ENCODE results near the gene CALHM3. TPM values are rescaled to one million over a fixed set of nuclear protein-coding genes. Genes with fewer than 3 reads are reported as not detected.

Gene CALHM3
- polyA plus RNA-seq, 1 of the 3 experiments (the other 2 are of a cell fraction), result not detected

- CTCF ChIA-PET, result interaction anchor here (0.7 to 1.4 kb wide), 3 partner anchors 10 to 27 kb away, joined by 3 to 5 read pairs (median 5); partner anchors contain the start of gene CALHM2
These were observed 37.8 kb downstream of the CALHM3 start for GRCh38 chr10:103441206-103441605.

GRCh38 chr10:103440416-103440815, 38.6 kb downstream of the CALHM3 start:
- Histone ChIP-seq H3K9me3 (no peaks in the 10 kb centered on the region), H3K4me1 (ENCODE audit: control insufficient read depth in 1 of 2, insufficient read depth in 2 of 2, low read depth in 1 of 2, low read length in 1 of 2) (no peaks in the 10 kb centered on the region), H3K27me3 (ENCODE audit: insufficient read depth) (no peaks in the 10 kb centered on the region), H4K20me1 (ENCODE audit: insufficient read depth) (no peaks in the 10 kb centered on the region), H3F3A (replicated peaks; ENCODE audit: insufficient read depth) (no peaks in the 10 kb centered on the region), H2AFZ (ENCODE audit: low read depth) (no peak overlapping the region), H3K4me2 (no peak overlapping the region), H3K79me2 (ENCODE audit: insufficient read depth) (no peaks in the 10 kb centered on the region), H3K27ac (ENCODE audit: low read depth in 2 of 2, low read length in 1 of 2) (no peak overlapping the region), H3K36me3 (replicated peaks in 1 of 2; ENCODE audit: control insufficient read depth in 1 of 2, insufficient read depth in 2 of 2, low read length in 1 of 2) (peaks cover 50 to 86% of the 10 kb centered on the region in 2 experiments), H3K9ac (no peak overlapping the region), H3K4me3 (ENCODE audit: low read depth in 2 of 2, low read length in 1 of 2) (no peak overlapping the region), H3K9me2 (no peaks in the 10 kb centered on the region)
- 96% methylated on average over 14 of the region's 14 CpGs for WGBS (ENCODE audit: low lambda C conversion rate)
- DNase-seq, result no peak
- POLR2A ChIA-PET, result no interaction called here
- CTCF ChIA-PET, result no interaction called here
- TF ChIP-seq POLR2AphosphoS5 (IDR thresholded peaks at IDR 0.05; ENCODE audit: low read depth, low read length) (no peak), CTCF (IDR thresholded peaks at IDR 0.05) (no peak)

More at GRCh38 chr10:103441206-103441605, 37.8 kb downstream of the CALHM3 start:
- peaks cover 53 to 89% of the 10 kb centered on the region in 2 experiments for H3K36me3 ChIP-seq (replicated peaks in 1 of 2; ENCODE audit: control insufficient read depth in 1 of 2, insufficient read depth in 2 of 2, low read length in 1 of 2)
- H4K20me1 ChIP-seq (ENCODE audit: insufficient read depth), result no peaks in the 10 kb centered on the region
- H3K27me3 ChIP-seq (ENCODE audit: insufficient read depth), result no peaks in the 10 kb centered on the region
- TF ChIP-seq FOXM1 (IDR thresholded peaks at IDR 0.05; ENCODE audit: low read depth), result no peak
- TF ChIP-seq NFIC (IDR thresholded peaks at IDR 0.05; ENCODE audit: borderline replicate concordance), result no peak
- no peak for TF ChIP-seq EP300 (IDR thresholded peaks at IDR 0.05; ENCODE audit: borderline replicate concordance in 1 of 2, low read depth in 1 of 2, low read length in 1 of 2)
- no peak for TF ChIP-seq YY1 (IDR thresholded peaks at IDR 0.05; ENCODE audit: low read depth)
- no peak for TF ChIP-seq FOXJ3 (CRISPR knock-in tag; IDR thresholded peaks at IDR 0.05)
- TF ChIP-seq NRF1 (IDR thresholded peaks at IDR 0.05; ENCODE audit: low read depth, low read length), result no peak
- TF ChIP-seq EZH2phosphoT487 (IDR thresholded peaks at IDR 0.05; ENCODE audit: borderline replicate concordance, low read depth), result no peak
- TF ChIP-seq SMC3 (IDR thresholded peaks at IDR 0.05; ENCODE audit: low read depth, low read length), result no peak
- TF ChIP-seq USF2 (IDR thresholded peaks at IDR 0.05; ENCODE audit: borderline replicate concordance, low read depth, low read length), result no peak
- no peak for TF ChIP-seq GATA2 (CRISPR knock-in tag; IDR thresholded peaks at IDR 0.05)
- no peak for TF ChIP-seq MXI1 (IDR thresholded peaks at IDR 0.05; ENCODE audit: low read depth, low read length)
- no peak for TF ChIP-seq ELF1 (IDR thresholded peaks at IDR 0.05)
- TF ChIP-seq SIN3A (IDR thresholded peaks at IDR 0.05; ENCODE audit: borderline replicate concordance, low read depth, low read length), result no peak
- no peak for TF ChIP-seq RCOR1 (IDR thresholded peaks at IDR 0.05; ENCODE audit: low read length)
- no peak for TF ChIP-seq IRF3 (IDR thresholded peaks at IDR 0.05; ENCODE audit: low read depth, low read length)
- TF ChIP-seq TCF12 (IDR thresholded peaks at IDR 0.05), result no peak
- H3K9ac ChIP-seq, result no peak overlapping the region
- peak overlapping the region in 1 of 2 experiments; percentile 47; a peak in 1 of 4 replicates for H3K27ac ChIP-seq (ENCODE audit: low read depth in 2 of 2, low read length in 1 of 2)
- POLR2A ChIA-PET, result no interaction called here
- H3K4me2 ChIP-seq, result no peak overlapping the region
- H3K9me3 ChIP-seq, result no peaks in the 10 kb centered on the region
- no peaks in the 10 kb centered on the region for H3K9me2 ChIP-seq
- H3K4me1 ChIP-seq (ENCODE audit: control insufficient read depth in 1 of 2, insufficient read depth in 2 of 2, low read depth in 1 of 2, low read length in 1 of 2), result no peaks in the 10 kb centered on the region
- H3K79me2 ChIP-seq (ENCODE audit: insufficient read depth), result no peaks in the 10 kb centered on the region
- 93% methylated on average over 8 of the region's 8 CpGs for WGBS (ENCODE audit: low lambda C conversion rate)
- H3F3A ChIP-seq (replicated peaks; ENCODE audit: insufficient read depth), result peaks cover 5% of the 10 kb centered on the region
- DNase-seq, result no peak
- H2AFZ ChIP-seq (ENCODE audit: low read depth), result no peak overlapping the region
- no peak overlapping the region for H3K4me3 ChIP-seq (ENCODE audit: low read depth in 2 of 2, low read length in 1 of 2)
